Esophagus muscularis mucosa (tissue), 4 donors: Measurements from ENCODE around the gene PBXIP1. TPM values are rescaled to one million over a fixed set of nuclear protein-coding genes. Genes with fewer than 3 reads are reported as not detected.

Experiments
- DNase-seq: peaks from one replicate; pipeline ENCODE4 v3.0.0-alpha.2; 2017; ENCODE audit errors: extremely low spot score
- H3K27ac ChIP-seq, 4 donors: fragments of 200-600 bp; sonication (generic); replicated peaks in 1 of 4; 1 replicate in 3 of 4; 2 replicates in 1 of 4; pipeline ENCODE4 v1.5.1; 2016 to 2019; ENCODE audit warnings: mild to moderate bottlenecking in 1 of 4
- H3K27me3 ChIP-seq, 4 donors: fragments of 200-600 bp; sonication (generic); one replicate each; pipeline versions ENCODE4 v1.5.1 to v1.6.0; 2016 to 2019
- H3K36me3 ChIP-seq, 4 donors: fragments of 200-600 bp; sonication (generic); one replicate each; pipeline ENCODE4 v1.5.1; 2016 to 2019
- H3K4me1 ChIP-seq, 4 donors: fragments of 200-600 bp; sonication (generic); one replicate each; pipeline ENCODE4 v1.5.1; 2016 to 2019
- H3K4me3 ChIP-seq, 4 donors: fragments of 200-600 bp; sonication (generic); 1 replicate in 2 of 4; 2 replicates in 2 of 4; pipeline ENCODE4 v1.5.1; 2016 to 2019; ENCODE audit warnings: mild to moderate bottlenecking in 4 of 4, moderate library complexity in 1 of 4
- H3K9me3 ChIP-seq, 4 donors: fragments of 200-600 bp; sonication (generic); 1 replicate in 3 of 4; 2 replicates in 1 of 4; pipeline ENCODE4 v1.5.1; 2016 to 2019
- CTCF ChIP-seq, 3 experiments: fragments of 200-600 bp in 2 of 3; fragments of 450-650 bp in 1 of 3; sonication (generic) in 2 of 3; IDR thresholded peaks; one replicate each; pipeline ENCODE4 v1.5.1; 2017 to 2019; ENCODE audit warnings: antibody characterized with exemption in 3 of 3, mild to moderate bottlenecking in 2 of 3, moderate library complexity in 1 of 3
- EP300 ChIP-seq: sonication (generic); formaldehyde crosslinking; IDR thresholded peaks from one replicate; pipeline ENCODE4 v1.6.1; 2017; ENCODE audit warnings: antibody characterized with exemption
- POLR2A ChIP-seq: fragments of 450-650 bp; IDR thresholded peaks from one replicate; pipeline ENCODE4 v1.6.1; 2017; ENCODE audit warnings: antibody characterized with exemption, moderate library complexity, mild to moderate bottlenecking, low read depth
- POLR2AphosphoS5 ChIP-seq, 2 donors: sonication (generic); formaldehyde crosslinking; IDR thresholded peaks; one replicate each; pipeline ENCODE4 v1.6.1; 2017; ENCODE audit warnings: antibody characterized with exemption in 2 of 2
- WGBS: methylation state at CpG from one replicate; pipeline ENCODE4 v1.1.5; 2018; 5-methylcytosine and 5-hydroxymethylcytosine counted together
- intact Hi-C: fragments of 100-400 bp; cut with DNase I; formaldehyde crosslinking; loops from one replicate; pipeline ENCODE4 v1.15.1; 2023
- total RNA-seq, 4 donors: library from RNA; depleted of rRNA; stranded (reverse); fragments of >200 nt; gene quantifications; one replicate each; pipeline versions ENCODE4 v1.1.0 to v1.2.1, GENCODE V29; 2016

The PBXIP1 gene
- total RNA-seq, 4 donors from 2014 or later, result 192 to 309 (median 238) TPM

GRCh38 chr1:154994591-154994990, 38.7 kb upstream of the PBXIP1 start:
- Histone ChIP-seq H3K36me3 (peaks cover 7 to 36% (median 32%) of the 10 kb centered on the region in 4 donors), H3K4me1 (peaks cover 10 to 26% (median 23%) of the 10 kb centered on the region in 4 donors), H3K9me3 (no peaks in the 10 kb centered on the region), H3K27ac (no peak overlapping the region), H3K4me3 (no peak overlapping the region), H3K27me3 (no peaks in the 10 kb centered on the region)
- intact Hi-C loops, result no loop called here
- DNase-seq, result no peak
- 76% methylated on average over 3 of the region's 3 CpGs for WGBS
- no peak for TF ChIP-seq POLR2AphosphoS5 (IDR thresholded peaks at IDR 0.05)
- no peak for TF ChIP-seq POLR2A
- no peak for TF ChIP-seq EP300

- 50% methylated on average over 1 of the region's 1 CpG for WGBS
- H3K9me3 ChIP-seq, result no peaks in the 10 kb centered on the region
- H3K4me1 ChIP-seq, result peaks cover 6 to 26% (median 21%) of the 10 kb centered on the region in 4 donors
- H3K36me3 ChIP-seq, result peaks cover 7 to 39% (median 36%) of the 10 kb centered on the region in 4 donors
- no peak for TF ChIP-seq EP300
- TF ChIP-seq CTCF (IDR thresholded peaks at IDR 0.05), result no peak
- TF ChIP-seq POLR2AphosphoS5 (IDR thresholded peaks at IDR 0.05), result no peak
- no peak for TF ChIP-seq POLR2A
- DNase-seq, result no peak
- H3K27ac ChIP-seq, result no peak overlapping the region
- intact Hi-C loops, result no loop called here
- no peaks in the 10 kb centered on the region for H3K27me3 ChIP-seq
- H3K4me3 ChIP-seq, result no peak overlapping the region
These were observed 38.3 kb upstream of the PBXIP1 start for GRCh38 chr1:154994269-154994587.

- 100% methylated on average over 1 of the region's 8 CpGs for WGBS
- Histone ChIP-seq H3K27me3 (no peaks in the 10 kb centered on the region), H3K36me3 (peaks cover 7 to 44% (median 40%) of the 10 kb centered on the region in 4 donors), H3K4me3 (no peak within 1 kb of the TSS), H3K27ac (no peak within 1 kb of the TSS), H3K9me3 (no peaks in the 10 kb centered on the region), H3K4me1 (peaks cover under 1 to 22% (median 17%) of the 10 kb centered on the region in 4 donors)
- intact Hi-C loops, result no loop called here
- no peak for TF ChIP-seq CTCF (IDR thresholded peaks at IDR 0.05)
- no peak for TF ChIP-seq EP300
- TF ChIP-seq POLR2A, result no peak
- no peak for TF ChIP-seq POLR2AphosphoS5 (IDR thresholded peaks at IDR 0.05)
- no peak for DNase-seq
These were observed 37.8 kb upstream of the PBXIP1 start, which contains the start of gene LENEP for GRCh38 chr1:154993572-154994268. TSS of gene LENEP (plus strand) at chr1:154993586. CDS start at chr1:154993608, 22 bp downstream.

GRCh38 chr1:154992721-154993571, 37.0 kb upstream of the PBXIP1 start:
- no peak overlapping the region for H3K4me3 ChIP-seq
- TF ChIP-seq EP300 (no peak), POLR2AphosphoS5 (IDR thresholded peaks at IDR 0.05) (no peak), POLR2A (no peak), CTCF (IDR thresholded peaks at IDR 0.05) (no peak)
- 85% methylated on average over 12 of the region's 14 CpGs for WGBS
- intact Hi-C loops, result no loop called here
- no peaks in the 10 kb centered on the region for H3K27me3 ChIP-seq
- DNase-seq, result no peak
- peaks cover 7 to 52% (median 48%) of the 10 kb centered on the region in 4 donors for H3K36me3 ChIP-seq
- peaks cover 0 to 22% (median 14%) of the 10 kb centered on the region in 4 donors for H3K4me1 ChIP-seq
- no peaks in the 10 kb centered on the region for H3K9me3 ChIP-seq
- no peak overlapping the region for H3K27ac ChIP-seq

GRCh38 chr1:154990276-154990675, 34.4 kb upstream of the PBXIP1 start:
- Histone ChIP-seq H3K27ac (no peak overlapping the region), H3K9me3 (no peaks in the 10 kb centered on the region), H3K4me3 (no peak overlapping the region), H3K36me3 (peaks cover 7 to 66% (median 60%) of the 10 kb centered on the region in 4 donors), H3K4me1 (peaks cover 0 to 18% (median 10%) of the 10 kb centered on the region in 4 donors), H3K27me3 (no peaks in the 10 kb centered on the region)
- 90% methylated on average over 8 of the region's 8 CpGs for WGBS
- TF ChIP-seq POLR2AphosphoS5 (IDR thresholded peaks at IDR 0.05) (no peak), CTCF (IDR thresholded peaks at IDR 0.05) (no peak), EP300 (no peak), POLR2A (no peak)
- DNase-seq, result no peak
- intact Hi-C loops, result no loop called here
